CD4-positive, alpha-beta T cell treated with Interferon alpha-2 for 1 hour (primary cell): Measurements from ENCODE around the gene GRAMD1B.
"Not testable (repeated sequence)": the region's sequence is repeated elsewhere in the genome, so short reads cannot be mapped to it uniquely, and the experiment has no call there.

Experiments used
- DNase-seq, 2 donors: peaks; one replicate each; pipeline ENCODE4 v3.0.0-alpha.2; 2020 to 2022

Gene GRAMD1B

DNA sequence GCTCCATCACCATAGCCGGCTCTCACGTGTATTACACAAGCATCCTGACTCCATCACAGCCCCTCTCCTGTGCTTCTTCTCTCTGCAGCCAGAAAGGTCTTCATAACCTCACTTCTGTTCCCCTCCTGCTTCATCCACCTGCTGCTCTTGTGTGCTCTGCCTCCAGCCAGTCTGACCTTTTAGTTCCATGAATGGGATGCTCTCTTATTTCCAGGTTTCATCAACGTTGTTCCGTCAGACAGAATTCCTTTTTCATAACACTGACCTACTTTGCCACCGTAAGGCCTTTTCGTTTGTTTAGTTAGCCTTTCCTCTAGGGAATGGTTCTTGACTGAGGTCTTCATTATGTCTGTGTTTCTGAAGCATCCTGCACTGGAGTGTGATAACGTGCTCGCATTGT is 18.8 kb downstream of the GRAMD1B start:
- no peak for DNase-seq

DNA sequence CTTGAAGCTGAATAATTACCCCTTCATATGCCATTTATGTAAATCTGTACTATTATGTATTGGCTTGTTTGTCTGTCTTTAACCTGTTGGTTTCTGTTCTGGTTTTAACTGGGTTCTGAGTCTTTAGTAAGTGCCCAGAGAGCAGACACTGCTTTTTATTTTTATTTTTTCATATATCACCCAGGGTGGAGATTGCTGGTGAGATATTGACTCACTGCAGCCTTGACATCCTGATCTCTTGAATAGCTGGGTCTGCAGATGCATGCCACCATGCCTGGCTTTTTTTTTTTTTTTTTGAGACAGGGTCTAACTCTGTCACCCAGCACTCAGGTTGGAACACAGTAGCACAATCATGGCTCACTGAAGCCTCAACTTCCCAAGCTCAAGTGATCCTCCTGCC is 19.4 kb downstream of the GRAMD1B start:
- DNase-seq: no peak

DNA sequence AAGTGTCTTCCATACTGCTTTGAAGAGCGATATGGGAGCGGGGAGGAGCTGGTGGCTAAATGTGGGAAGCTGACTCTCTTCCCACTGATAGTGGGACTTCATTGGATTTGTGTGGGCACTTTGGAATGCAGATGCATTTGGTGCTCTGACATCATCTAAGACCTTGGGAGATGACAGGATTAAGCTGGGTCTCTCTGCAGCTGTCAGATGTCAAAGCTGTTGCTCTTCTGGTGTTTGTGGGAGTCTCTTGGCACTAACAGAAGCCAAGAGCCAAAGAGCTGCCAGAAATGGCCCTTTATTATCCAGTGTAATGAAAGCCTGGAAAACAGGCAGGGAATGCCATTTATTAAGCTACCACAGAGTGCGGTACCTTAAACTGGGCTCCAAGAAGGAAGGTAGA is 20.6 kb downstream of the GRAMD1B start:
- DNase-seq: no peak

DNA sequence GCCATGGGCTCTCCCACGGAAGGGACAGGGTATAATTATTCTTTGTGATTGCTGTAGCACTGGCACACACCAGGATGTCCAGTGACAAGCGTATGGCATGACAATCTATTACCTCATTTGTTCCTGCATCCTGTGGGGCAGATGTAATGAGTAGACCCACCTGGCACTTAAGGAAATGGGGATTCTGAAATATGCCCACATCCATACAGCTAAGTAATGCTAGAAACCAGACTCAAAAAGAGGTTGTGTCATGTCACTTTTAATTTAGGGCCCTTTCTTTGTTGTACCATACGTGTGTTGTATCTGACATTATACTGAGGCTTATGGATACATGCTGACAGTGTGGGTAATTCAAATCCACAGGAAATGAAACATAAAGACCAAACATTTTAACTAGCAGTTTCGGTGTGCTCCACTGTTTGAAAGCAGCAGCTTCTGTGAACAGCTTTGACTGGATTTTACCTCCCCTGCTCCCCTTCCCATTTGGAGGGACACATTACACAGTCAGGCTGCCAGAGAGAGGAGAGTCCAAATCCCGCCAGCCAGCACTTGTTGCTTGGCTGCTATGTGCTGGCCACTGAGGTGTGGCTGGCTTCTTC is 21.2 kb downstream of the GRAMD1B start:
- no peak for DNase-seq

DNA sequence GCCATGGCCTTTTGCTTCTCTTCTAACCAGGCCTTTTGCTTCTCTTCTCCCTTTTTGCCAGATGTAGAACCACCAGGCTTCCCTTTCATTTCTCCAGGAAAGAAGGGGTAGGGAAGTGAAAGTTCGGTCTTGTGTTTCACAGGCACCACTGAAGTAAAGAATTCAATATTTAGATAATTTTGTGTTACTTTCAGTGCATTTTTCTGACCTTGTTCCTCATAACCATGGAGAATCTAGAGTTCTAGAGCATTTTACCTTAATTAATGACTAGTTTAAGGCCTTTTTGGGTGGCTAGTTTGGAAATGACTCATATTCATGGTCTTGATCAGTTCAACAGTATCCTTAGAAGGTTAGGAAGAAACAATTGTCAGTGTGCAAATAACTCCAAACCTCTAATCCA is 22.7 kb downstream of the GRAMD1B start:
- DNase-seq: no peak

DNA sequence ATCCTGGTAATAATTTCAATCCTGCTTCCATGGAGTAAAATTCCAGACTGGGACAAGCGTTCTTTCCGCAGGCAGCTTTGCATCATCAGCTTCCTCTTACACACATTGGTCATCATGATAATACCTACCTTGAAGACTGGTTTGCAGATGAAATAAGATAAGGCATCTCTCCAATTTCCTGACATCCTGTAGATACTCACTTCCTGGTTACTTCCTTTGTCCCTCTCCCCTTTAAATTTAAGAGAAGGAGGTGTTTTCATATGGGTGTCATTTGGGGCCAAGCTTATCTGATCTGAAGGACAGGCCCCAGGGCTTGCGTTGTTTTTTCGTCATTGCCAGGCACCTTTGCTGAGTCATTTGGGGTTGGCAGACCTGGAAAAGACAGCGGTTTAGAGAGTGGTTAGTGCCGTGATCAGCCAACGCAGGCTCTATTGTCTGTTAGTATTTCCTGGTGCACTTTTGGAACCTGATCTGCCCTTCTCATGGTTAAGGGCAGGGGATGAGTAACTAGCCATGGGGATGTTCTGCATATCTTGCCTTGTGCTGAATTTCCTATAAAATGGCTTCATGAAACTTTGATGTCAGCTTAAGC is 24.1 kb downstream of the GRAMD1B start:
- peak; percentile 52 to 59 for DNase-seq

DNA sequence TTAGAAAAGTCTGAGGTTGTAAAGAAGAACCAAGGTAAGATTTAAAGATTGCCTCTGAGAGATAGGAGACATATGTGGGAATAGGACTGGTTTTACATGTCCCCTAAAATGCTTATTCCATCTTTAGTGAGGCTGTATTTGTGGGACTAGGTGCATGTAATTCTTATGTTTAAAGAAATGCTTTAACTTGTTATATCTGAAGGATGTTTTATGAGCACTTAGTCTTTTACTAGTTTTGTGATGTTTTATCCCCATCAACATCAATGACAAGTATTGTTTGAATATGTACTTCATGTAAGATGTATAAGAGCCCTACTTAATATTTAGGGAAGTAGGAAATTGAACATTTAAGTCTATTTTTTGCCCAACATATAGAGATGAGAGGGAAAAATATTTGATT is 24.7 kb downstream of the GRAMD1B start:
- DNase-seq: no peak

DNA sequence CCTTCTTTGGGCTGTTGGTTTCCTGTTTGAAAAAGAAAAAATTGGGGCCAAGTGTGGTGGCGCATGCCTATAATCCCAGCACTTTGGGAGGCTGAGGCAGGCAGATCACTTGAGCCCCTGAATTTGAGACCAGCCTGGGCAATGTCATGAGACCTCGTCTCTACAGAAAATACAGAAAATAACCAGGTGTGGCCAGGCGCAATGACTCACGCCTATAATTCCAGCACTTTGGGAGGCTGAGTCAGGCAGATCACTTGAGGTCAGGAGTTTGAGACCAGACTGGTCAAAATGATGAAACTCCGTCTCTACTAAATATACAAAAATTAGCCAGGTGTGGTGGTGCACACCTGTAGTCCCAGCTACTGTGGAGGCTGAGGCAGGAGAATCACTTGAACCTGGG is 26.4 kb downstream of the GRAMD1B start:
- DNase-seq: not testable (repeated sequence)

DNA sequence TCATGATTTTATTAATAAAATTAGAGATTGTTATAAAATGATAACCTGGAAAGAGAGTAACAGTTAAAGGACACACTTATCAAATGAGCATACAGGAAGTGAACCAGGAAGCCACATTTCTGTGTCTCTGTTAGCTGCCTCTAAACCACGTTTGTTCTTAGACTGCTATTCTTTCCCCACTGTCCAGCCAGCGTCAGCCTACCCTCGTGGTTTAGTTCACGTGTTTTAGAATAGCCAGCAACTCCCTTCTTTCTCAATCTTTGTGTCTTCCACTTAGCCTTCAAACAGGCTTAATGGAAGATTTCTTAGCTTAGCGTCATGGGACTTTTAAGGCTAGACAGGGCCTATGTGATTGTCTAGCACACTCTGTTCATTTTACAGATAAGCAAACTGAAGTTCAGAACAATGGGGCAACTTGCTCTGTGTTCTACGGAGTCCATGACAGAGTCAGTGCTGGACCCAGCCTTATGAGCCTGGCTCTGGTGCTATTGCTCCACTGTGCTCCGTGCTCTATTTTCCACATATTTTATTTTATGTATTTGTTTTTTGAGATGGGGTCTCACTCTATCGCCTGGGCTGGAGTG is 27.2 kb downstream of the GRAMD1B start:
- DNase-seq: peak; percentile 41 to 43

DNA sequence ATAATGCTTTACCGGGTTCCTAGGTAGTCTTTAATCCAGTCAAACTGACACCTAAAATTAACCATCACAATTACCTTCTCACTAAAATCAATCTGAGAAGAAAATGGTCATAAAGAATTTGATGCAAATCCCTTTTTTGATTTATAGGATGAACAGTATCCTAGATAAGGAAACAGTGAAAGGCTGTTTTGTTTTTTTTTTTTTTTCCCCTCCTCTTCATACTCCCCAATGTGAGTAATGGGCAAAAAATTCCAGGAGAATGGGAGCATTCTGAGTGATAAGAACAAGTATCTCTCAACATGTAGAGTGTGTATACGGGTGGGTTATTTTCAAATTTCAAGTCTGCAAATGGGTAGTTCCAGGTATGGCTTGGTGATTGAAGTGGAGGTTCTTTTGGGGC is 28.4 kb downstream of the GRAMD1B start:
- DNase-seq: no peak

DNA sequence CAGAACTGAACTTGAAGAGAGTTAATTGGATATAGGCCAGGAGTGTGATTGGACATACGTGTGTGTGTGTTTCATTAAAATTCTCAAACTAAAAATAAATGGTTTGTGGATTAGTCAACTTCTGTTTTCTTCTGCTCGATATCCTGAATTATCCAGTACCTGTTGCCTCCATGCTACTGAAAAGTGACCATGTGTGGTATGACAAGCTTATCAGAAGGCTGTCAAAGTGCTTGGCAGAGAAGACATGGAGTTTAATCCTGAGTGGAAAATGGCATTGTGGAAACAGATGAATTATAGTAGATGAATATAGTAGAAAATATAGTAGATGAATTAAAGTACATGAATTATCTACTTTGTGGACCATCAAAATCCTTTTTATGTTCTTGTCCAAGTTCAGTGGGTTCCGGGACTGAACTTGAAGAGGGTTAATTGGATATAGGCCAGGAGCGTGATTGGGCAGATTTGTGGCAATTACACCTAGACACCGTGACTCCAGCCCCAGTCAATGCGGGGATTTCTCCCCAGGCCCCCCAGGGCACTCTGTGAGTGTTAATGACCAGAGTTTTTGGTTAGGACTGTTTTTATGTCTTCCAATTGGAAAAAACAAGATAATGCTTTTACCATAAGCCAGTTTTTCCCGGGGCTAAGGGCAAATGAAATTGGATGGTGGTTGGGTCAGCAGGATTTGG is 30.1 kb downstream of the GRAMD1B start:
- no peak for DNase-seq

DNA sequence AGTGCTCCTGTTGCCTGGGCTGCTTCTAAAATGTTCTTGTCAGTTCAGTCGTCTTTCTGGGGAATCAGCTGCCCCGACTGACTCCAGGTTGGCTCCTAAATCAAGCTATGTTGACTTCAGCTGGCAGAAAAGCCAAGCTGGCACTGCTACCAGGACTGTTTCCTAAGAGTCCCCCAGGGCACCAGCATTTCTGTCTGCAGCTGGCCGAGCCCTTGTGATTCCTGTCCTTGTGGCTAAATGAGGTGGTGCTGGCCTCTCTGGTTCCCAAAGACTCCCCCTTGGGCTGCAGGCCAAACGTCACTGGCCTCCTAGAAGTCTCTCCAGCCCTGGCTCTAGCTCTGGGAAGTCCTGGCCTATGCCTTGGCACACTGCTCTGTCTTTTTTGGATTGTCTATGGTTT is 31.1 kb downstream of the GRAMD1B start:
- DNase-seq: no peak

DNA sequence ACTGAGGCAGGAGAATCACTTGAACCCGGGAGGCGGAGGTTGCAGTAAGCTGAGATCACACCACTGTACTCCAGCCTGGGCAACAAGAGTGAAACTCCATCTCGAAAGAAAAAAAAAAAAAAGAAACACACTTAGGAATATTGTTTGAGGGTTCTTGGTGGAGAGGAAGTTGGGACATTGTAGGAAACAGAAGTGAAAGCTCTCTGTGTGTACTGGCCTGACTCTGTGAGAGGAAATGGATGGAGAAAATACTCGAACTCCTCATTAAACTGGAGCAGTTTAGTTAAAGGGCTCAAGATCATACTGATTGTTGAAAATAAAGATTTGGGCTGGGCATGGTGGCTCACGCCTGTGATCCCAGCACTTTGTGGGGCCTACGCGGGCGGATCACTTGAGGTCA is 35.6 kb downstream of the GRAMD1B start:
- DNase-seq: not testable (repeated sequence)

DNA sequence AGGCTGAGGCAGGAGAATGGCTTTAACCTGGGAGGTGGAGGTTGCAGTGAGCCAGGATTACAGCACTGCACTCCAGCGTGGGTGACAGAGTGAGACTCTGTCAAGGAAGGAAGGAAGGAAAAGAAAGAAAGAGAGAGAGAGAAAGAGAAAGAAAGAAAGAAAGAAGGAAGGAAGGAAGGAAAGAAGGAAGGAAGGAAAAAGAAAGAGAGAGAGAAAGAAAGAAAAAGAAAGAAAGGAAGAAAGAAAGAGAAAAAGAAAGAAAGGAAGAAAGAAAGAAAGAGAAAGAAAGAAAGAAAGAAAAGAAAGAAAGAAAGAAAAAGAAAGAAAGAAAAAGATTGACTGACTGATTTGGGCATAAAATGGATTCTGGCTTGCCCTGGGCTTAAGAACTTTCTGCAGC is 36.1 kb downstream of the GRAMD1B start:
- not testable (repeated sequence) for DNase-seq

DNA sequence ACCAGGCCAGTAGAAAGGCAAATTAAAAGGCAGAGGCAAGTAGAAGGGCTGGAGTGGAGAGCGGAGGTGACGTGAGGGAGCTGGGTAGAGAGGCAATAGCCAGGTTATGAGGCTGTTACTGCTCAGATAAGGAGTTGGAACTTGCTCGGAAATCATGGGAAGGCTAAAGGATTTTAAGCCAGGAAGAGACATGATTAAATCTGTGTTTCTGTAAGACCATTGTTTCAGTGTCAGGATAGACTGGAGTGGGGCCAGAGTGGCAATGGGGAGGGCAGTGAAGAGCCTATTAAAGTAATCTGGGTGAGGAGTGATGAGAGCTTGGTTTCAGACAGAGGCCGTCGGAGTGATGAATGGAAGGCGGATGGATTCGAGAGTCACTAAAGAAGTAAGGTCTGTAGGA is 39.0 kb downstream of the GRAMD1B start:
- no peak for DNase-seq

DNA sequence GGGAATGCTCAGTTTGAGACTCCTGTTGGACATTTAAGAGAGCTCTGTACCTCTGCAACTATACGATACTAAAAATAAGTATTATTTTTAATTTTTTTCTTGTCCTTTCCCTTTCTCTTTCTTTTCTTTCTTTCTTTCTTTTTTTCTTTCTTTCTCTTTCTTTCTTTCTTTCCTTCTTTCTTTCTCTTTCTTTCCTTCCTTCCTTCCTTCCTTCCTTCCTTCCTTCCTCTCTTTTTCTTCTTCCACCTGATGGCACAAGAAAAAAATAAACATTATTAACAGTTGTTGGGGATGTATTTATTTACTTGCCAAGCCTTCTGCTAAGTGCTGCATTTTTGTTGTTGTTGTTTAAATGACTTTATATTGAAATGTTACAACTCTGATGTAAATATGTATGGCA is 39.5 kb downstream of the GRAMD1B start:
- DNase-seq: no peak

DNA sequence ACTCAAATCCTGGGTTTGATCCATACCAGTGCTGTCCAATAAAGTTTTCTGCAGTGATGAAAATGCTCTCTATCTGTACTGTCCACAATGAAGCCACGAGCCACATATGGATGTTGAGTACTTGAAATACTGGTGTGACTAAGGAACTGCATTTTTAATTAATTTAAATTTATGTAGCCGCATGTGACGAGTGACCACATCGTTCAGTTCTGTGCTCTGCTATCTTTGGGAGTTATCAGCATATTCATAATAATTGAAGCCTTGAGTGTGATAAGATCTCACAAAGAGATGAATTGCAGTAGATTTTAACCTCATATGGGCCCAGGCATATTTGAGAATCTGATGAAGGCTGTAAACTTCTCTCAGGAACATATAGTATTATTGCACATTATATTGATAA is 40.8 kb downstream of the GRAMD1B start:
- no peak for DNase-seq

DNA sequence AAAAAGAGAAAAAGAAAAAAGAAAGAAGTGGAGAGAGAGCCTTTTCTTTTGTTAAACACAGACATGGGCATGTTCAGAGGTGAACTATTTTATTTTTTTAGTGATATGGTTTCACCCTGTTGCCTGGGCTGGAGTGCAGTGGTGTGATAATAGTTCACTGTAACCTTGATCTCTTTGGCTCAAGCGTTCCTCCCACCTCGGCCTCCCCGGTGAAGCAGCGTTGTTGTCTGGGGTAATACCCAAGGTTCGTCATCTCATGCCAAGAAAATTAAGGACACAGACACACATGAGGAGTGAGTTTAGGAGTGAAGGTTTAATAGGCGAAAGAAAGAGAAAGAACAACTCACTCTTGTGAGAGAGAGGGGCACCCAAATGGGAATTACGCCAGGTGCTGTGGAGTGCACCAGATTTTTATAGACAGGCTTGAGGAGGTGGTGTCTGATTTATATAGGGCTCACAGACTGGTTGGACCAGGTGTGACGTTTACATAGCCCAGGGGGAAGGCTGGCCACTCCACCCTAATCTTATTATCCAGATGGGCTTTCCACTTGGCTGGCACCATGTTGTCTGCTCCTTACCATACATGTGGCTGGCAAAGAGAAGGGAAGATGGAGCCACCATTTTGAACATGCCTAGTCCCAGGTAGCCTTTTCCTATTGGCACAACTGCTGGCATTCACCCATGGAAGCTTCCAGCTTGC is 42.3 kb downstream of the GRAMD1B start:
- DNase-seq: no peak

DNA sequence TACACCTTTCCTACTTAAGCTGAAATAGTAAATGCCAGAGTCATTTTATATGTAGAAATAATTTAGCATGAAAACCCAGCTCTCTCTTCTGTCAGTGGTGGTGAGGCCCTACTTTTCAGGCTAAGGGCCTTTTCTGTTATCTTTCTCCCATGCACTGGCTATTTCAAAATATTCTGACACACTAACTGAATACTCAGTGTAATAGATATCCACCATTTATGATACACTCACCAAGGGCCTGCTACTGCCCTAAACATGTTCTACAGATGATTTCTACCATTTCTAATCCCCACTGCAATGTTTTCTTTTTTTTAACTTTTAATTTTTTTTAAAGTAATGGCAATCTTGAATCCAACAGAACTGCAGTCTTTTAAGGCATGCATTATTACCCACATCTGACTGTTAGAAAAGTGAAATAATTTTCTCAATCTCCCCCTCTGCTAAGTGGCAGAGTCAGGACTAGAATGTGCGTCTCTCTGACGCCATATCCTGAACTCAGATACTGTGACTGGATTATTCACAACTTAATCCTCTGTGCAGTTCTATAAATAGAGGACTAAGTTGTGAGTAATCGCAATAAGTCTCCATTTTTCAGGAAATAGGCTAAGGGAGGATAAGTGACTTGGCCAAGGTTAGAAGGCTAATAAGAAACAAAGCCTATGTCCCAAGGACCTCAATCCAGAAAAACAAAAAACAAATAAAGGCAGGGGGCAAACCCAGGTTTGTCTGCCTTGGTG is 44.0 kb downstream of the GRAMD1B start:
- DNase-seq: no peak

DNA sequence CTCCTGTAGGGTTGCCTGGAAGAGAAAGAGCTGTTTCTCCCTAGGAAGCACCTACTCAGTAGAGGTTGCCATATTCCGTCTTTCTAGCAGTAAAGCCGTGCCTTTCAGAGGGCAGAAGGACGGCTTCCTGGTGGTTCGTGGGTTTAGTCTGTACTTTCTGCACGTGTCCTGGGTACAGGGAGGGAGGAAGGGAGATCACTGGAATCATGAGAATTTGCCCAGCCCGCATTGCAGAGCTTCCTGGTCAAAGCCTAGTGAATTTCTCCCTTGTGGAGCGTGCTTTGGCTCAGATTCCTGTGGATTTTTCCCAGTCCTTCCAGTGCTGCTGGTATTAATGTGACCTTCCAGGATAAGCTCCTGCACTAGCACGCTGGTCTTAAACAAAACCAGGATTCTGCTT is 44.9 kb downstream of the GRAMD1B start:
- DNase-seq: no peak

DNA sequence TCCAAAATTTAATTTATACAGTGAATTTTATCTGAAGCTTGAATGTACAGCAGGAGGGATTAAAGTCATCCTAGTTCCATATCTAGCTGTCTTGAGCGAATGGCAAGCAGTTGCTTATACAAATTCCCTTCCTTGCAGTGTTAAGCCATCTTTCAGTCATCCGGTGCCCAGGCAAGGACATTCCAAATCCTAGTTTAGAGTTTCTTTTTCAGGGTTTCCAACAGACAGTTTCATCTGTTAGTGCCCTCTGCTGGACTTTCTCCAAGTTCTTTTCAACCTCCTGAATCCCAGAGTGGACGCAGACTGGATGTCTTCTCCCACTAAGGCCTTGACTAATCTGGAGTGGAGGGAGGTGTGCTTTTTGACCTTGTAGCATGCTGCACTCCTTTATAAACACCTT is 45.4 kb downstream of the GRAMD1B start:
- DNase-seq: no peak

DNA sequence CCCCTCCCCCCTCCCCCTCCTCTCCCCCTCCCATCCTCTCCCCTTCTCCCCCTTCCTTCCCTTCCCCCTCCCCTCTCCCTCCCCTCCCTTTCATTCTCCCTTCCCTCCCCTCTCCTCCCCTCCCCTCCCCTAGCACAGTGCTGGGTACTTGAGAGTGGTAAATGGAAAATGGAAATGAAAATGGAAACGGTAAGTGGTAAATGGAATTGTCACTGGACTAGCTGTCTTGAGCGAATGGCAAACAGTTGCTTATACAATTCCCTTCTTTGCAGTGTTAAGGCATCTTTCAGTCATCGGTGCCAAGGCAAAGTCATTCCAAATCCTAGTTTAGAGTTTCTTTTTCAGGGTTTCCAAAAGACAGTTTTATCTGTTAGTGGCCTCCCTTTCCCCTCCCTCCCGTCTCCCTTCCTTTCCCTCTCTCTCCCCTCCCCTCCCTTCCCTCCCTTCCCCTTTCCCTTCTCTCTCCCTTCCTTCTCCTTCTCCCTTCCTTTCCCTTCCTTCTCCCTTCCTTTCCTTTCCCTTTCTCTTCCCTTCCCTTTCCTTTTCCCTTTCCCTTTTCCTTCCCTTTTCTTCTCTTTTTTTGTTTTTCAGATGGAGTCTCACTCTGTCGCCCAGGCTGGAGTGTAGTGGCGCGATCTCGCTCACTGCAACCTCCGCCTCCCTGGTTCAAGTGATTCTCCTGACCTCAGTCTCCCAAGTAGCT is 47.3 kb downstream of the GRAMD1B start:
- DNase-seq: no peak
